Endothelial cell of umbilical vein (primary cell): Measurements from ENCODE around the gene SNPH. TPM values are rescaled to one million over a fixed set of nuclear protein-coding genes. Genes with fewer than 3 reads are reported as not detected.

Source experiments
- BruUV-seq: library from RNA; stranded (reverse); fragments of 400-500 nt; replicated peaks from 2 replicates; lab custom pipeline; 2021; lab: Mats Ljungman, UMichigan
- CTCF ChIA-PET: fragments of 300-600, 350-600 bp; sonication (Branson Sonifier 250); formaldehyde crosslinking; loops from one replicate; lab custom pipeline; 2021; ENCODE audit warnings: antibody characterized with exemption, inconsistent platforms; lab: Charles Lee
- POLR2A ChIA-PET: fragments of 300-600, 350-600 bp; sonication (Branson Sonifier 250); formaldehyde crosslinking; loops from one replicate; lab custom pipeline; 2021; ENCODE audit warnings: antibody characterized with exemption, inconsistent platforms; lab: Charles Lee
- DNase-seq: peaks from one replicate; pipeline ENCODE4 v3.0.0-alpha.2; 2011; ENCODE audit warnings: low read depth, low spot score
- FAIRE-seq: peaks from 2 replicates; lab custom pipeline; 2011; peaks lifted over from hg19 to GRCh38; lab: Jason Lieb, UNC
- H2AFZ ChIP-seq: 2 replicates; pipeline ENCODE4 v1.6.0; 2012; ENCODE audit warnings: low read depth, low read length, control low read depth, inconsistent platforms
- H3K27ac ChIP-seq: 2 replicates; pipeline ENCODE4 v1.5.1; 2011; ENCODE audit warnings: low read depth, mild to moderate bottlenecking, control low read depth, low read length, moderate library complexity; ENCODE audit not compliant: insufficient read depth
- H3K27me3 ChIP-seq, 2 experiments: 2 replicates each; pipeline versions ENCODE4 v1.6.0 to v1.6.1; 2011; ENCODE audit warnings: low read length in 2 of 2, mixed read lengths in 1 of 2; ENCODE audit not compliant: control insufficient read depth in 2 of 2, insufficient read depth in 2 of 2
- H3K36me3 ChIP-seq, 2 experiments: 2 replicates in 1 of 2; 3 replicates in 1 of 2; pipeline ENCODE4 v1.5.1; 2011; ENCODE audit warnings: low read length in 2 of 2, mild to moderate bottlenecking in 1 of 2, moderate library complexity in 1 of 2; ENCODE audit not compliant: control insufficient read depth in 2 of 2, insufficient read depth in 2 of 2; ENCODE audit errors: extremely low read depth in 1 of 2
- H3K4me1 ChIP-seq: 3 replicates; pipeline ENCODE4 v1.5.1; 2011; ENCODE audit warnings: mild to moderate bottlenecking, low read length; ENCODE audit not compliant: control insufficient read depth, insufficient read depth; ENCODE audit errors: extremely low read depth
- H3K4me2 ChIP-seq: 2 replicates; pipeline ENCODE4 v1.6.1; 2011; ENCODE audit warnings: low read length, control low read depth, mixed read lengths; ENCODE audit not compliant: insufficient read depth
- H3K4me3 ChIP-seq, 3 experiments: fragments of 200-600 bp in 1 of 3; sonication (generic), shearing (Covaris generic) in 1 of 3; replicated peaks in 1 of 3; 2 replicates each; pipeline ENCODE4 v1.5.1; 2011 to 2016; ENCODE audit warnings: control low read depth in 3 of 3, low read length in 3 of 3, mild to moderate bottlenecking in 2 of 3, inconsistent platforms in 1 of 3, low read depth in 1 of 3, moderate library complexity in 1 of 3; ENCODE audit not compliant: insufficient read depth in 1 of 3
- H3K79me2 ChIP-seq: 2 replicates; pipeline ENCODE4 v1.6.0; 2012; ENCODE audit warnings: low read length, inconsistent platforms; ENCODE audit not compliant: control insufficient read depth, insufficient read depth
- H3K9ac ChIP-seq: replicated peaks from 2 replicates; pipeline ENCODE3; 2011; ENCODE audit warnings: low read length, control low read depth; ENCODE audit not compliant: insufficient read depth; ENCODE audit errors: extremely low read depth
- H3K9me1 ChIP-seq: replicated peaks from 3 replicates; pipeline ENCODE4 v1.6.0; 2011; ENCODE audit warnings: mild to moderate bottlenecking, low read length; ENCODE audit not compliant: control insufficient read depth, insufficient read depth; ENCODE audit errors: extremely low read depth
- H3K9me3 ChIP-seq: replicated peaks from 2 replicates; pipeline ENCODE4 v1.5.1; 2012; ENCODE audit warnings: low read length, inconsistent platforms; ENCODE audit not compliant: control insufficient read depth, insufficient read depth
- H4K20me1 ChIP-seq: replicated peaks from 2 replicates; pipeline ENCODE3; 2011; ENCODE audit warnings: mild to moderate bottlenecking, low read length; ENCODE audit not compliant: control insufficient read depth, insufficient read depth; ENCODE audit errors: extremely low read depth
- EZH2 ChIP-seq: IDR thresholded peaks from 2 replicates; pipeline ENCODE4 v1.6.1; 2012; ENCODE audit warnings: borderline replicate concordance, low read depth, mild to moderate bottlenecking, moderate library complexity, low read length, inconsistent platforms; ENCODE audit not compliant: severe bottlenecking
- FOS ChIP-seq: IDR thresholded peaks from 2 replicates; pipeline ENCODE4 v1.6.1; 2011; ENCODE audit warnings: mild to moderate bottlenecking, low read length, moderate library complexity, borderline replicate concordance; ENCODE audit not compliant: insufficient read depth
- GATA2 ChIP-seq: IDR thresholded peaks from 2 replicates; pipeline ENCODE4 v1.7.0; 2011; ENCODE audit warnings: low read depth, mild to moderate bottlenecking, moderate library complexity, mixed read lengths, low read length; ENCODE audit not compliant: insufficient read length, insufficient read depth
- JUN ChIP-seq: IDR thresholded peaks from 2 replicates; pipeline ENCODE4 v1.6.1; 2011; ENCODE audit warnings: borderline replicate concordance, low read depth; ENCODE audit not compliant: insufficient read length, insufficient read depth
- MYC ChIP-seq: IDR thresholded peaks from one replicate; pipeline ENCODE4 v1.6.1; 2011; ENCODE audit warnings: mild to moderate bottlenecking, low read depth, low read length
- POLR2A ChIP-seq: IDR thresholded peaks from 2 replicates; pipeline ENCODE4 v1.6.1; 2012; ENCODE audit warnings: low read depth, mild to moderate bottlenecking, control low read depth, low read length
- POLR2AphosphoS5 ChIP-seq: IDR thresholded peaks from 2 replicates; pipeline ENCODE4 v1.6.1; 2012; ENCODE audit warnings: low read depth, mild to moderate bottlenecking, control low read depth, low read length, moderate library complexity; ENCODE audit not compliant: insufficient read depth
- dilution Hi-C: fragments of 300-500 bp; cut with MboI; formaldehyde crosslinking; loops from one replicate; pipeline ENCODE4 v1.15.0; 2019; ENCODE audit warnings: low sequenced_read_pairs; ENCODE audit not compliant: extremely low pct_ligation_motif_present
- intact Hi-C: fragments of 100-400 bp; cut with micrococcal nuclease; formaldehyde crosslinking; loops from one replicate; pipeline ENCODE4 v1.10.0; 2022
- polyA plus RNA-seq, 4 experiments: library from polyadenylated mRNA; depleted of rRNA in 3 of 4; stranded (reverse) in 3 of 4; unstranded in 1 of 4; fragments of >200 nt; gene quantifications; 2 replicates each; pipeline versions ENCODE4 v1.2.1 to v1.2.3, GENCODE V29; 2011 to 2012; ENCODE audit warnings: missing spikeins in 1 of 4
- total RNA-seq: library from RNA; stranded (reverse); gene quantifications from 2 replicates; pipeline ENCODE4 v1.2.3, GENCODE V29; 2021
- TF ChIP-seq, protein P1 (sequence below): IDR thresholded peaks from 2 replicates; pipeline ENCODE4 v1.6.1; 2011; ENCODE audit not compliant: insufficient read depth, insufficient read length
- TF ChIP-seq, protein P2 (sequence below), 2 donors: IDR thresholded peaks; 1 replicate in 1 of 2; 2 replicates in 1 of 2; pipeline ENCODE4 v1.5.1; 2011; ENCODE audit warnings: low read length in 2 of 2, mild to moderate bottlenecking in 2 of 2, moderate library complexity in 2 of 2, control low read depth in 1 of 2, inconsistent platforms in 1 of 2, low read depth in 1 of 2; ENCODE audit not compliant: insufficient read depth in 1 of 2; ENCODE audit errors: extremely low read depth in 1 of 2

SNPH gene
- total and polyA plus RNA-seq, 2 donors (not counting 3 experiments of a cell fraction or from before 2014, with no cell fraction given), result 2.3 to 5.5 TPM

DNA sequence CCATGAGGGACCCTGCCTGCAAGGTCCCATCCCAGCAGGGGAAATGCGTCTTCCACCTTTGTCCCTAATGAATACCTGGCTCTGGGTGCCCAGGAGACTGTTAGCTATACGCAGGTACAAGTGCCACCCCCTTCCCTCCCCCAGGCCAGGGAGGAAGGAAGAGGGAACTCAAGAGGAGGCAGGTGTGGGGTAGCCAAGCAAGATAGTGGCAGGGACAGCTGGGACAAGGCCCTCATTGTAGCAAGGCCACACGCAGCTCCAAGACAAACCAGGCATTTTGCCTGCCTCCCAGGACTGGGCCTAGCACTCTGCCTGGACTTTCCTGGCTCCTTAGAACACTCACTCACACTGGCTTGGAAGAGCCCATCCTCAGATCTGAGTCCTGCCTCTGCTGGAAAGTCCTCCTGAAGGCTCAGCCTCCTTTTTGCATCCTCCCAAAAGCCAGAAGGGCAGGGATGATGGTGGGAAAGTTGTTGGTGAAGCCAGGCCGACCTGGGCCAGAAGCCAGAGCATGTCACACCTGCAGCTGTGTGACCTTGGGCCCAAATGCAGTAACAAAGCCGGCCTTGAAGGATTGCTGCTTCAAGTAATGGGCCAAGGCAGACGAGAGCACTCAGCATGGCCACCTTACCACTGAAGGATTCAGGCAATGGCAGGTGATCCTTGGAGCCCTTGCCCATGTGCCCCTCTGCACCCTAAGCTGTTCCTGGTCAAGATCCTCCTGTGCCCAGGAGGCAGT, 27.7 kb downstream of the SNPH start:
- Histone ChIP-seq H3K36me3 (no peaks in the 10 kb centered on the region), H4K20me1 (no peaks in the 10 kb centered on the region), H3K4me3 (no peak overlapping the region), H3K79me2 (no peaks in the 10 kb centered on the region), H3K27me3 (no peaks in the 10 kb centered on the region), H3K9me1 (no peaks in the 10 kb centered on the region), H3K4me1 (no peaks in the 10 kb centered on the region), H3K9me3 (no peaks in the 10 kb centered on the region), H3K9ac (no peak overlapping the region), H3K27ac (no peak overlapping the region), H2AFZ (no peak overlapping the region), H3K4me2 (no peak overlapping the region)
- no peak for TF ChIP-seq MYC
- TF ChIP-seq GATA2, result no peak
- no peak for TF ChIP-seq FOS
- TF ChIP-seq POLR2AphosphoS5, result no peak
- no peak for TF ChIP-seq EZH2
- no peak for TF ChIP-seq JUN
- TF ChIP-seq POLR2A, result no peak
- DNase-seq (no peak), FAIRE-seq (no peak)
- no TSS peak for BruUV-seq
- intact Hi-C loops (no loop called here), dilution Hi-C loops (no loop called here)
- ChIA-PET CTCF (interaction anchor here (0.5 kb wide), 1 partner anchor 142 kb away, joined by 3 read pairs; no protein-coding TSS in a partner anchor), POLR2A (no interaction called here)

DNA sequence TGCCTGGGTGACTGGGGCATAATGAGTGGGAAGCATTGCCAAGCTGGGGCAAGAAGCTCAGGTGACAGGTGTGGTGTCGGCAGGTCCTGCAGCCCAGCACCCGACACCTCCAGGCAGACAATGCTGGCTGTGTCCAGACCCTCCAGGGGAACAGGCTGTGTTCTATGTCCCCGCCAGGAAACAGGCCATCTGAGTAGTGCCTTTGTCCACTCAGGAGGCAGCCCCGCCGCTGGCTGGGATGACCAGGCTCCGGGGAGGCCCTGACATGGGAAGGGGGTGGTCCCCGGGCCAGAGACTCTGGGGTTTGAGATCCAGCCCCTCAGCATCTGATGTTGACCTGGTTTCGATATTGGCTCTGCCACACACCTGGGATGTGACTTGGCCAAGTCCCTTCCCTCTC, 28.4 kb downstream of the SNPH start:
- DNase-seq (no peak), FAIRE-seq (no peak)
- no peak overlapping the region for H3K4me3 ChIP-seq
- TF ChIP-seq, protein P1, sequence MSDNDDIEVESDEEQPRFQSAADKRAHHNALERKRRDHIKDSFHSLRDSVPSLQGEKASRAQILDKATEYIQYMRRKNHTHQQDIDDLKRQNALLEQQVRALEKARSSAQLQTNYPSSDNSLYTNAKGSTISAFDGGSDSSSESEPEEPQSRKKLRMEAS, result no peak
- TF ChIP-seq POLR2A (no peak), JUN (no peak), POLR2AphosphoS5 (no peak), GATA2 (no peak), EZH2 (no peak), FOS (no peak), MYC (no peak)
- TF ChIP-seq, protein P2, sequence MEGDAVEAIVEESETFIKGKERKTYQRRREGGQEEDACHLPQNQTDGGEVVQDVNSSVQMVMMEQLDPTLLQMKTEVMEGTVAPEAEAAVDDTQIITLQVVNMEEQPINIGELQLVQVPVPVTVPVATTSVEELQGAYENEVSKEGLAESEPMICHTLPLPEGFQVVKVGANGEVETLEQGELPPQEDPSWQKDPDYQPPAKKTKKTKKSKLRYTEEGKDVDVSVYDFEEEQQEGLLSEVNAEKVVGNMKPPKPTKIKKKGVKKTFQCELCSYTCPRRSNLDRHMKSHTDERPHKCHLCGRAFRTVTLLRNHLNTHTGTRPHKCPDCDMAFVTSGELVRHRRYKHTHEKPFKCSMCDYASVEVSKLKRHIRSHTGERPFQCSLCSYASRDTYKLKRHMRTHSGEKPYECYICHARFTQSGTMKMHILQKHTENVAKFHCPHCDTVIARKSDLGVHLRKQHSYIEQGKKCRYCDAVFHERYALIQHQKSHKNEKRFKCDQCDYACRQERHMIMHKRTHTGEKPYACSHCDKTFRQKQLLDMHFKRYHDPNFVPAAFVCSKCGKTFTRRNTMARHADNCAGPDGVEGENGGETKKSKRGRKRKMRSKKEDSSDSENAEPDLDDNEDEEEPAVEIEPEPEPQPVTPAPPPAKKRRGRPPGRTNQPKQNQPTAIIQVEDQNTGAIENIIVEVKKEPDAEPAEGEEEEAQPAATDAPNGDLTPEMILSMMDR (IDR thresholded peaks at IDR 0.05; ENCODE audit: extremely low read depth in 1 of 2, insufficient read depth in 1 of 2, low read depth in 1 of 2, low read length in 2 of 2), result no peak
- H3K9me1 ChIP-seq, result no peaks in the 10 kb centered on the region
- no peak overlapping the region for H3K9ac ChIP-seq
- dilution Hi-C loops, result no loop called here
- H3K9me3 ChIP-seq, result no peaks in the 10 kb centered on the region
- no peaks in the 10 kb centered on the region for H3K27me3 ChIP-seq
- POLR2A ChIA-PET, result no interaction called here
- H4K20me1 ChIP-seq, result no peaks in the 10 kb centered on the region
- no peaks in the 10 kb centered on the region for H3K4me1 ChIP-seq
- no TSS peak for BruUV-seq
- H3K4me2 ChIP-seq, result no peak overlapping the region
- no peaks in the 10 kb centered on the region for H3K36me3 ChIP-seq
- no peaks in the 10 kb centered on the region for H3K79me2 ChIP-seq
- H2AFZ ChIP-seq, result no peak overlapping the region
- intact Hi-C loops, result no loop called here
- CTCF ChIA-PET, result no interaction called here
- H3K27ac ChIP-seq, result no peak overlapping the region
